HG03175 (cell line): Measurements from ENCODE around the gene MRTFB.
"Not testable (repeated sequence)": the region's sequence is repeated elsewhere in the genome, so short reads cannot be mapped to it uniquely, and the experiment has no call there.

ENCODE experiments used
- ATAC-seq: cut with Tn5 transposase; IDR thresholded peaks from one replicate; pipeline ENCODE4 v1.9.1; 2021; ENCODE audit warnings: mild to moderate bottlenecking, moderate library complexity; ENCODE audit not compliant: unreplicated experiment

The MRTFB gene

GRCh38 chr16:14070877-14071575 is at the start of gene MRTFB:
TSS of gene MRTFB (plus strand) at chr16:14071319. CDS start at chr16:14140607, 69,288 bp downstream.
- peak; percentile 84 for ATAC-seq

GRCh38 chr16:14023526-14023925 is 47.6 kb upstream of the MRTFB start:
- ATAC-seq: not testable (repeated sequence)

GRCh38 chr16:14024283-14024682 is 46.8 kb upstream of the MRTFB start:
- ATAC-seq: no peak

- ATAC-seq: no peak
Observed at GRCh38 chr16:14026572-14027285, 44.4 kb upstream of the MRTFB start.

- ATAC-seq: no peak
Observed at GRCh38 chr16:14028202-14028601, 42.9 kb upstream of the MRTFB start.

- ATAC-seq: no peak
Observed at GRCh38 chr16:14029658-14030057, 41.5 kb upstream of the MRTFB start.

GRCh38 chr16:14035092-14035491 is 36.0 kb upstream of the MRTFB start:
- no peak for ATAC-seq

- no peak for ATAC-seq
Observed at GRCh38 chr16:14036889-14037288, 34.2 kb upstream of the MRTFB start.

GRCh38 chr16:14037960-14038359 is 33.2 kb upstream of the MRTFB start:
- ATAC-seq: no peak

- no peak for ATAC-seq
Observed at GRCh38 chr16:14041164-14041563, 30.0 kb upstream of the MRTFB start.

GRCh38 chr16:14042706-14043105 is 28.4 kb upstream of the MRTFB start:
- ATAC-seq: no peak

- no peak for ATAC-seq
Observed at GRCh38 chr16:14043278-14043677, 27.8 kb upstream of the MRTFB start.

GRCh38 chr16:14043793-14044192 is 27.3 kb upstream of the MRTFB start:
- ATAC-seq: no peak

- not testable (repeated sequence) for ATAC-seq
Observed at GRCh38 chr16:14047121-14047859, 23.8 kb upstream of the MRTFB start.

GRCh38 chr16:14050291-14051027 is 20.7 kb upstream of the MRTFB start:
- ATAC-seq: no peak

GRCh38 chr16:14051103-14051729 is 19.9 kb upstream of the MRTFB start:
- no peak for ATAC-seq

GRCh38 chr16:14056970-14057369 is 14.1 kb upstream of the MRTFB start:
- ATAC-seq: no peak

GRCh38 chr16:14057878-14058382 is 13.2 kb upstream of the MRTFB start:
- ATAC-seq: no peak

- no peak for ATAC-seq
Observed at GRCh38 chr16:14061732-14062259, 9.3 kb upstream of the MRTFB start.

GRCh38 chr16:14062261-14062660 is 8.9 kb upstream of the MRTFB start:
- ATAC-seq: no peak
